Measurements from ENCODE around the gene SNX33. TPM values are rescaled to one million over a fixed set of nuclear protein-coding genes. Genes with fewer than 3 reads are reported as not detected.

Gene SNX33
- polyA plus RNA-seq, 4 donors = 11.0 to 19.8 (median 15.2) TPM

DNA sequence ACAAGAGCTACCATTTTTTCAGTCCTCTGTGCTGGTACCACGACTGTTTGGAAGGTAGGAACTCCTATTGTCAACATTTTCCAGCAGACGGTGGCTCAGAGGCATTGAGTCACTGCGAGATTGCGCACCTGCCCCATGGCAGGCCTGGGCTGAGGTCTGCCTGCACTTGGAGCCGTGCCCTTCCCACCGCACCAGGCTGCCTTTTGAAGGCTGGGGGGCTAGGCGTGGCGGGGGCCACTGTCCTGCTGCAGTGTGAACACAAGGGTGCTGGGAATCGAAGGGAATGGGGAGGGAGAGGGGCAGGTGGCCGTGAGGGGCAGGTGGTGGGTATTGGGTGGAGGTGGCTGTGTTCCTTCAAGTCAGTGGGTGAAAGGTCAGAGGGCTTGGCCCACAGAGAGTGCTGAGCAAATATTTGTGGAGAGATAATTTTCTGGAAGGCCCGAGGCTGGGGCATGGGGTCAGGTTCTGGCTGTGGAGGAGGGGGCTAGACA lies 16.3 kb downstream of the SNX33 start:
- Histone ChIP-seq H3K27ac (ENCODE audit: low read depth in 1 of 3, low read length in 2 of 3) (peak overlapping the region in 2 of 3 donors; percentile 9 to 46), H3K27me3 (ENCODE audit: control insufficient read depth in 3 of 3, insufficient read depth in 3 of 3, low read length in 3 of 3) (no peaks in the 10 kb centered on the region), H3K4me3 (ENCODE audit: low read depth in 1 of 3, low read length in 3 of 3) (no peak overlapping the region), H3K9me3 (ENCODE audit: control insufficient read depth in 2 of 2, insufficient read depth in 1 of 2, low read depth in 1 of 2, low read length in 1 of 2) (no peaks in the 10 kb centered on the region), H3K4me1 (ENCODE audit: control insufficient read depth in 3 of 3, insufficient read depth in 2 of 3, low read depth in 1 of 3, low read length in 2 of 3) (peaks cover 0 to 48% (median 8%) of the 10 kb centered on the region in 3 donors), H3K36me3 (ENCODE audit: control insufficient read depth in 3 of 3, insufficient read depth in 2 of 3, low read depth in 1 of 3, low read length in 3 of 3) (peaks cover 0 to 36% (median 0%) of the 10 kb centered on the region in 3 donors)
- FAIRE-seq (no peak), DNase-seq (peak; percentile 56 to 66)
- WGBS, 3 donors = 15 to 53% (median 31%) methylated on average over 11 of the region's 11 CpGs

GRCh38 chr15:75666823-75667501 lies 19.2 kb downstream of the SNX33 start:
- H3K4me1 ChIP-seq (ENCODE audit: control insufficient read depth in 3 of 3, insufficient read depth in 2 of 3, low read depth in 1 of 3, low read length in 2 of 3) = peaks cover 0 to 38% (median 8%) of the 10 kb centered on the region in 3 donors
- peaks cover 0 to 11% (median 0%) of the 10 kb centered on the region in 3 donors for H3K36me3 ChIP-seq (ENCODE audit: control insufficient read depth in 3 of 3, insufficient read depth in 2 of 3, low read depth in 1 of 3, low read length in 3 of 3)

DNA sequence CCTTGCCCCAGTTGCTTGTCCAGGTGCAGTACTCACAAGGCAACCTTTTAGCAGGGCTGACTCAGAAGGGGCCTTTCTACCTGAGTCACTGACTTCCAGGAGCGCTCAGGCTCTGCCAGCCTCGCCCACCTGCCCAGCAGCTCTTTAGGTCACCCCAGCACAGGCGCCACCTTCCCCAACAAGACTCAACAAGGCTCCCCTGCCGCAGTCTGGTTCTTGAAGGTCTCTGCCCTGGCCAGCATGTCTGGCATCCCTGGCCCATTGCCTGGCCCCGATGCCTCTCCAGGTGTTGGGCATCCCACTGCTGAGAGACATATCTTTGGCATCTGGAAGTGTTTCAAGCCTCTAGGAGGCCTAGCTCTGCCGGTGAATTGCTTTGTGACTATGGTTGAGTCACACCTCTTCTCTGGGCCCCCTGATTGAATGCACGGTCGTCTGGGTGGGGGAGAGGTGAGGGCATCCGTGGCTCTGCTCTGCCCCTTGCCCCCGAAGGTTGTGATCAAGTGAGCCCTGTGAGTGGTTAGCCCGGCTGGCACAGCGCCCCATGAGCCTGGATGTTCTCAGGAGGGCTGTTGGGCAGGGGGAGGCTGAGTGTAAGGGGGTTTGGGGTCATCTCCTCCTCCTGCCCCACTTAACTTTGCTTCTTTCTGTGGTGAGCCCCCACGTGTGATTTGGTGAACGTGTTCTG lies 21.6 kb downstream of the SNX33 start:
- FAIRE-seq (no peak), DNase-seq (no peak)
- H3K4me3 ChIP-seq (ENCODE audit: low read depth in 1 of 3, low read length in 3 of 3) = no peak overlapping the region
- H3K27me3 ChIP-seq (ENCODE audit: control insufficient read depth in 3 of 3, insufficient read depth in 3 of 3, low read length in 3 of 3) = no peaks in the 10 kb centered on the region
- H3K27ac ChIP-seq (ENCODE audit: low read depth in 1 of 3, low read length in 2 of 3) = no peak overlapping the region
- 54 to 70% (median 54%) methylated on average over 14 of the region's 14 CpGs for WGBS, 3 donors
- H3K9me3 ChIP-seq (ENCODE audit: control insufficient read depth in 2 of 2, insufficient read depth in 1 of 2, low read depth in 1 of 2, low read length in 1 of 2) = no peaks in the 10 kb centered on the region
- H3K36me3 ChIP-seq (ENCODE audit: control insufficient read depth in 3 of 3, insufficient read depth in 2 of 3, low read depth in 1 of 3, low read length in 3 of 3) = no peaks in the 10 kb centered on the region
- H3K4me1 ChIP-seq (ENCODE audit: control insufficient read depth in 3 of 3, insufficient read depth in 2 of 3, low read depth in 1 of 3, low read length in 2 of 3) = peaks cover 0 to 47% (median 8%) of the 10 kb centered on the region in 3 donors

More at GRCh38 chr15:75666823-75667501, 19.2 kb downstream of the SNX33 start:
- H3K27ac ChIP-seq (ENCODE audit: low read depth in 1 of 3, low read length in 2 of 3) = peak overlapping the region in 2 of 3 donors; percentile 44 to 73
- WGBS, 3 donors = 37 to 53% (median 43%) methylated on average over 14 to 15 of the region's 15 CpGs
- H3K9me3 ChIP-seq (ENCODE audit: control insufficient read depth in 2 of 2, insufficient read depth in 1 of 2, low read depth in 1 of 2, low read length in 1 of 2) = no peaks in the 10 kb centered on the region
- no peak overlapping the region for H3K4me3 ChIP-seq (ENCODE audit: low read depth in 1 of 3, low read length in 3 of 3)
- peak; percentile 74 to 81 for DNase-seq
- no peak for FAIRE-seq
- no peaks in the 10 kb centered on the region for H3K27me3 ChIP-seq (ENCODE audit: control insufficient read depth in 3 of 3, insufficient read depth in 3 of 3, low read length in 3 of 3)

DNA sequence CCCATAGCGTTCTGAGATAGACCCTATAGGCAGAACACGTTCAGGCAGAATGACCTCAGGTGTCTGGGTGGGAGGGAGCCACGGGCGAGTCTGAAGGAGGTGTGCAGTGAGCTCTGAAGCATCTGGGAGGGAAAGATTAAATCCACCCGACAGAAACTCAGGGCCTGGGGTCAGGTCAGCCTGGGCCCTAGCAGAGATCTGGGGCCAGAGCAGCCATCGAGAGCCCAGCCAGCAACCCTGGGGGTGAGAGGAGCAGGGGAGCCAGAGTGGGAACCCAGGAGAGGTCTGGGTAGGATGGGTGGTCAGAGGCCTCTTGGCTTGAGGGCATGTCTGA lies 22.1 kb downstream of the SNX33 start:
- no peak for DNase-seq
- H3K9me3 ChIP-seq (ENCODE audit: control insufficient read depth in 2 of 2, insufficient read depth in 1 of 2, low read depth in 1 of 2, low read length in 1 of 2) = no peaks in the 10 kb centered on the region
- H3K36me3 ChIP-seq (ENCODE audit: control insufficient read depth in 3 of 3, insufficient read depth in 2 of 3, low read depth in 1 of 3, low read length in 3 of 3) = no peaks in the 10 kb centered on the region
- no peak overlapping the region for H3K4me3 ChIP-seq (ENCODE audit: low read depth in 1 of 3, low read length in 3 of 3)
- H3K27me3 ChIP-seq (ENCODE audit: control insufficient read depth in 3 of 3, insufficient read depth in 3 of 3, low read length in 3 of 3) = no peaks in the 10 kb centered on the region
- no peak overlapping the region for H3K27ac ChIP-seq (ENCODE audit: low read depth in 1 of 3, low read length in 2 of 3)
- WGBS, 3 donors = 79 to 85% (median 81%) methylated on average over 6 of the region's 6 CpGs
- peaks cover 0 to 42% (median 8%) of the 10 kb centered on the region in 3 donors for H3K4me1 ChIP-seq (ENCODE audit: control insufficient read depth in 3 of 3, insufficient read depth in 2 of 3, low read depth in 1 of 3, low read length in 2 of 3)
- no peak for FAIRE-seq

DNA sequence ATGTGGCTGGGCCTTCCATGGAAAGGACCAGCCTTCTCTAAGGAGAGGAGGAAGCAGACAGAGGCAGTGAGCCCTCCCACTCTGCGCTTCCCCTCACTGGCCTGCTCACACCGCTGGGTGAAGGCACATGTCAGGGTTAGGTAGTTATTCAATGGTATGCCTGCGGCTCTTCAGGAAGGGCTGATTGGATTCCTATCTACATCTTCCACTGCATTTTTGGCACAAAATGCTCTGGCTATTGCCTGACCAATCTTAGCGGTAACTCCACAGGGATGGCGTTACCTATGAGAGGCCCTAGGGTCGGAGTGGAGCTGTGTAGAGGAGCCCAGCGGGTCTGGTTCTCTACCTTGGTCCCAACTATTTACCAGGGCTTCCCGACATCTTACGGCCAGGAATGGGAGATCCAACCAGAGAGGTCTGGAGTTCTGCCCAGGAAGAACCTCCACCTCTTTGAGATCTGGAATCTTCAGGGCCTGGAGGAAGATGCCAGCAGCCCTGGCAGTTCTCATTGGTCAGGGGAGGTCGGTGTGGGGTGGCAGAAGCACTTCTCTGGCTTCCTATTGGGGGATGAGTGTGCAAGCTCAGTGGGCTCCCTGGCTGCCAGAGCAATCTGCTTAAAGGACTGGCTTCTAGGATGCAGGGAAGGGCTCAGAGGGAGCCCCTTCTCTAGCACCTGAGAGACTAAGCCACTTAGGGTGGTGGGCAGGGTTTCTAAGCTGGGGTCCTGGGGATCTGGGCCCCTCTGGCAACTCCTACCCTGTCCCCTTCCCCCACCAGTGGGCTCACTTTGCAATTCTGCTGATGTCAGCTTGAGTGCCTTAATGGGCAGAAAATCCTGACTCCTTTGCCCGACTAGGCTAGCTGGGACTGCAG lies 24.3 kb downstream of the SNX33 start:
- Histone ChIP-seq H3K4me3 (ENCODE audit: low read depth in 1 of 3, low read length in 3 of 3) (no peak overlapping the region), H3K27me3 (ENCODE audit: control insufficient read depth in 3 of 3, insufficient read depth in 3 of 3, low read length in 3 of 3) (no peaks in the 10 kb centered on the region), H3K9me3 (ENCODE audit: control insufficient read depth in 2 of 2, insufficient read depth in 1 of 2, low read depth in 1 of 2, low read length in 1 of 2) (no peaks in the 10 kb centered on the region), H3K27ac (ENCODE audit: low read depth in 1 of 3, low read length in 2 of 3) (peak overlapping the region in 1 of 3 donors; percentile 63), H3K36me3 (ENCODE audit: control insufficient read depth in 3 of 3, insufficient read depth in 2 of 3, low read depth in 1 of 3, low read length in 3 of 3) (peaks cover 0 to 14% (median 0%) of the 10 kb centered on the region in 3 donors), H3K4me1 (ENCODE audit: control insufficient read depth in 3 of 3, insufficient read depth in 2 of 3, low read depth in 1 of 3, low read length in 2 of 3) (peaks cover 0 to 40% (median 3%) of the 10 kb centered on the region in 3 donors)
- no peak for FAIRE-seq
- DNase-seq = no peak
- WGBS, 3 donors = 73 to 80% (median 77%) methylated on average over 11 of the region's 11 CpGs

- WGBS, 3 donors = 49 to 55% (median 54%) methylated on average over 13 to 14 of the region's 14 CpGs
- Histone ChIP-seq H3K36me3 (ENCODE audit: control insufficient read depth in 3 of 3, insufficient read depth in 2 of 3, low read depth in 1 of 3, low read length in 3 of 3) (peaks cover 0 to 19% (median 0%) of the 10 kb centered on the region in 3 donors), H3K27ac (ENCODE audit: low read depth in 1 of 3, low read length in 2 of 3) (peak overlapping the region in 2 of 3 donors; percentile 37 to 63), H3K9me3 (ENCODE audit: control insufficient read depth in 2 of 2, insufficient read depth in 1 of 2, low read depth in 1 of 2, low read length in 1 of 2) (no peaks in the 10 kb centered on the region), H3K4me3 (ENCODE audit: low read depth in 1 of 3, low read length in 3 of 3) (no peak overlapping the region), H3K4me1 (ENCODE audit: control insufficient read depth in 3 of 3, insufficient read depth in 2 of 3, low read depth in 1 of 3, low read length in 2 of 3) (peaks cover 0 to 41% (median 0%) of the 10 kb centered on the region in 3 donors), H3K27me3 (ENCODE audit: control insufficient read depth in 3 of 3, insufficient read depth in 3 of 3, low read length in 3 of 3) (no peaks in the 10 kb centered on the region)
- FAIRE-seq = no peak
- DNase-seq = peak in 1 of 2 donors; percentile 66
Measured at GRCh38 chr15:75672646-75673425, 25.1 kb downstream of the SNX33 start.

DNA sequence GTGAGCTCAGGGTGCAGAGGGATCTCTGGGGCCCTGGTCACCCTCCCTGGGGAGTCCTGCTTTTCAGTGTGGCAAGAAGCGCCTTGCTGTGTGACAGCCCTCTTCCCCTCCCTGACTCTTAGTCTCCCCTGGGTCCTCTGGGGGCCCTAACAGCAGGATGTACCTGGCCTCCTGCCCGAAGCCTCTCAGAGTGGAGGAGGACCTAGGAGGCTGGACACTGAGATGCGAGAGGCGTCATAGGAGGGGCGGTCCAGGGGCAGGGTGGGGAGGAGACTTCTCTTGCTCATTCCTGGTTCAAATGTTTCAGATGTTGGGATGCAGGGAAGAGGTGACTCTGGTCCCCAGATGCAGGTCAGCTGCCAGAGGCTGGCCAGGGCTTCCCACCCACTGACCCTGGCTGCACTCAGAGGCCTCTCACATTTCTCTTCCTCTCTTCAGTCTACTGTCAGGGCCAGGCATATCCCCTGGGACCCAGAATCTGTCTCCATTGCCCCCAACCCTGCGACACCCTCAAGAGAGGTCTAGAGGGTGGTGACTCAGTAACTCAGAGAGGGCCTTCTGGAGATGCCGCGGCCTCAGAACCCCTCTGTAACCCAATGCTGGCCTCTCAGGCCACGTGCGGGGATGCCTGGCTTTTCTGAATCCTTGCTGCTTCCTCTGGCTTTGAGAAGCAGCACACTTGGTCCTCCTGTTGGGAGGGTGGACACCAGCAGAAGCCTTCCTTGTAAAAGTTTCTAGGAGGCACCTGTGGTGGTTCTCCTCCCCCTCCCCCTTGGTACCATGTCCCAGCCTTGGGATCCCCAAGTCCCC lies 25.9 kb downstream of the SNX33 start:
- Histone ChIP-seq H3K9me3 (ENCODE audit: control insufficient read depth in 2 of 2, insufficient read depth in 1 of 2, low read depth in 1 of 2, low read length in 1 of 2) (no peaks in the 10 kb centered on the region), H3K4me1 (ENCODE audit: control insufficient read depth in 3 of 3, insufficient read depth in 2 of 3, low read depth in 1 of 3, low read length in 2 of 3) (peaks cover 0 to 47% (median 0%) of the 10 kb centered on the region in 3 donors), H3K27me3 (ENCODE audit: control insufficient read depth in 3 of 3, insufficient read depth in 3 of 3, low read length in 3 of 3) (no peaks in the 10 kb centered on the region), H3K4me3 (ENCODE audit: low read depth in 1 of 3, low read length in 3 of 3) (no peak overlapping the region), H3K36me3 (ENCODE audit: control insufficient read depth in 3 of 3, insufficient read depth in 2 of 3, low read depth in 1 of 3, low read length in 3 of 3) (peaks cover 0 to 19% (median 0%) of the 10 kb centered on the region in 3 donors), H3K27ac (ENCODE audit: low read depth in 1 of 3, low read length in 2 of 3) (peak overlapping the region in 2 of 3 donors; percentile 37 to 63)
- 70 to 90% (median 86%) methylated on average over 9 to 10 of the region's 10 CpGs for WGBS, 3 donors
- no peak for FAIRE-seq
- peak in 1 of 2 donors; percentile 42 for DNase-seq
